Hippocampal formation (tissue), 2 donors: ENCODE data around the gene NDST3.
A peak's percentile ranks its signal among the peaks of the same experiment; 100 is the strongest.

Source experiments
- DNase-seq, 2 donors: peaks; one replicate each; lab custom pipeline; 2025; lab: John Stamatoyannopoulos, UW

NDST3 gene

GRCh38 chr4:118081434-118081833 is 47.1 kb downstream of the NDST3 start:
- no peak for DNase-seq

- no peak for DNase-seq
Measured at GRCh38 chr4:118082182-118082581, 47.9 kb downstream of the NDST3 start.

GRCh38 chr4:118085700-118086099 is 51.4 kb downstream of the NDST3 start:
- no peak for DNase-seq

- no peak for DNase-seq
Measured at GRCh38 chr4:118086344-118086743, 52.1 kb downstream of the NDST3 start.

GRCh38 chr4:118087366-118087765 is 53.1 kb downstream of the NDST3 start:
- no peak for DNase-seq

- DNase-seq: no peak
Measured at GRCh38 chr4:118099106-118099505, 64.8 kb downstream of the NDST3 start.

- no peak for DNase-seq
Measured at GRCh38 chr4:118102195-118102594, 67.9 kb downstream of the NDST3 start.

GRCh38 chr4:118112117-118113046 is 78.1 kb downstream of the NDST3 start:
- DNase-seq: no peak

GRCh38 chr4:118113220-118113619 is 78.9 kb downstream of the NDST3 start:
- no peak for DNase-seq

GRCh38 chr4:118114720-118115119 is 80.4 kb downstream of the NDST3 start:
- no peak for DNase-seq

GRCh38 chr4:118120120-118120760 is 86.0 kb downstream of the NDST3 start:
- no peak for DNase-seq

- DNase-seq: no peak
Measured at GRCh38 chr4:118124997-118125396, 90.7 kb downstream of the NDST3 start.

- DNase-seq: no peak
Measured at GRCh38 chr4:118139241-118139640, 105.0 kb downstream of the NDST3 start.

- no peak for DNase-seq
Measured at GRCh38 chr4:118141240-118141639, 107.0 kb downstream of the NDST3 start.

- no peak for DNase-seq
Measured at GRCh38 chr4:118154649-118155048, 120.4 kb downstream of the NDST3 start.

GRCh38 chr4:118155516-118155915 is 121.2 kb downstream of the NDST3 start:
- no peak for DNase-seq

GRCh38 chr4:118158763-118159375 is 124.6 kb downstream of the NDST3 start:
- no peak for DNase-seq

GRCh38 chr4:118167306-118167705 is 133.0 kb downstream of the NDST3 start:
- DNase-seq: no peak

- no peak for DNase-seq
Measured at GRCh38 chr4:118171381-118171780, 137.1 kb downstream of the NDST3 start.

- no peak for DNase-seq
Measured at GRCh38 chr4:118173126-118173525, 138.8 kb downstream of the NDST3 start.

GRCh38 chr4:118173956-118174725 is 139.9 kb downstream of the NDST3 start:
- DNase-seq: peak in 1 of 2 donors; percentile 24

- DNase-seq: no peak
Measured at GRCh38 chr4:118175506-118175905, 141.2 kb downstream of the NDST3 start.
